HEK293T (cell line): ENCODE results near the gene LMCD1.

Source experiments
- ARNT ChIP-seq: fragments of 450-650 bp; IDR thresholded peaks from 2 replicates; pipeline ENCODE4 v1.6.1; 2017; ENCODE audit warnings: mild to moderate bottlenecking
- BHLHE40 ChIP-seq: fragments of 450-650 bp; IDR thresholded peaks from 2 replicates; pipeline ENCODE4 v1.6.1; 2016; ENCODE audit warnings: mild to moderate bottlenecking, moderate library complexity, borderline replicate concordance
- ELF4 ChIP-seq: fragments of 450-650 bp; IDR thresholded peaks from 2 replicates; pipeline ENCODE4 v1.6.1; 2017; ENCODE audit warnings: antibody characterized with exemption
- FOXK2 ChIP-seq: fragments of 450-650 bp; IDR thresholded peaks from 2 replicates; pipeline ENCODE4 v1.6.1; 2016; ENCODE audit warnings: mild to moderate bottlenecking
- HDGF ChIP-seq: fragments of 450-650 bp; IDR thresholded peaks from 2 replicates; pipeline ENCODE4 v1.6.1; 2017; ENCODE audit warnings: antibody characterized with exemption, borderline replicate concordance
- L3MBTL2 ChIP-seq: fragments of 450-650 bp; conservative IDR thresholded peaks from 2 replicates; pipeline ENCODE4 v1.6.1; 2016; ENCODE audit warnings: mild to moderate bottlenecking
- LEF1 ChIP-seq: fragments of 450-650 bp; IDR thresholded peaks from 2 replicates; pipeline ENCODE4 v1.6.1; 2017; ENCODE audit warnings: mild to moderate bottlenecking, borderline replicate concordance
- NFRKB ChIP-seq: fragments of 450-650 bp; IDR thresholded peaks from 2 replicates; pipeline ENCODE4 v1.6.1; 2016; ENCODE audit warnings: mild to moderate bottlenecking, moderate library complexity
- SP1 ChIP-seq: fragments of 450-650 bp; IDR thresholded peaks from 2 replicates; pipeline ENCODE4 v1.6.1; 2017
- SUZ12 ChIP-seq: fragments of 450-650 bp; IDR thresholded peaks from 2 replicates; pipeline ENCODE4 v1.6.1; 2016; ENCODE audit warnings: mild to moderate bottlenecking

DNA sequence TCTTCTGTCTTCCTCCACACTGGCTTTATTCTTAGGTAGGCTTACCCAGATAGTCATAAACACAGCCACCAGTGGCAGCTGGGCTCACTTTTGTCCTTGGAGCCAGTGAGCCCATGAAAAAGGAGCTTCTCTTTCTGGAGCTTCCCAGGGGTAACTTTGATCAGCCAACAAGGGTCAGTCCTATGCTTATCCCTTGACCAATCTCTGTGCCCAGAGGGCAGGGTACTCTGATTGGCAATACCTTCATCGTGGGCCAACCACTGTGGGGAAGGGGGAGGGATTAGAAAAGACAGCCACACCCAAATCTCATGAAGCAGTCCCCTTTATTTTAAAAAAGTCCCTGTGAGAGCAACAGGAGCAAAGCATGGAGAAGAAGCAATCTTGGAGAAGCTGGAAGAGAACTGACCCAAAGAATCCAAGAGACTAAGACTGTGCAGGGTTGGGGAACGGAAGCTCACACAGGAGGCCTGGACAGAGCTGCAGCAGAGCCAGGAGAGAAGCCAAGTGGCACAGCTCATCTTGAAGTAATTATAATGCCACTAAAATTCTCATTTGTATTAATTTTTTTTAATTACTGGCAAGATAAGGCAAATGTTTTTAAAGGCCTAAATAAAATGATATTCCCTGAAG lies 72.5 kb downstream of the LMCD1 start:
- TF ChIP-seq L3MBTL2 (no peak), LEF1 (no peak), BHLHE40 (no peak), SP1 (no peak), FOXK2 (no peak), HDGF (no peak), ARNT (no peak), ELF4 (no peak), NFRKB (no peak), SUZ12 (no peak)
